Measurements from ENCODE around the gene ACOX2.

ACOX2 gene

DNA sequence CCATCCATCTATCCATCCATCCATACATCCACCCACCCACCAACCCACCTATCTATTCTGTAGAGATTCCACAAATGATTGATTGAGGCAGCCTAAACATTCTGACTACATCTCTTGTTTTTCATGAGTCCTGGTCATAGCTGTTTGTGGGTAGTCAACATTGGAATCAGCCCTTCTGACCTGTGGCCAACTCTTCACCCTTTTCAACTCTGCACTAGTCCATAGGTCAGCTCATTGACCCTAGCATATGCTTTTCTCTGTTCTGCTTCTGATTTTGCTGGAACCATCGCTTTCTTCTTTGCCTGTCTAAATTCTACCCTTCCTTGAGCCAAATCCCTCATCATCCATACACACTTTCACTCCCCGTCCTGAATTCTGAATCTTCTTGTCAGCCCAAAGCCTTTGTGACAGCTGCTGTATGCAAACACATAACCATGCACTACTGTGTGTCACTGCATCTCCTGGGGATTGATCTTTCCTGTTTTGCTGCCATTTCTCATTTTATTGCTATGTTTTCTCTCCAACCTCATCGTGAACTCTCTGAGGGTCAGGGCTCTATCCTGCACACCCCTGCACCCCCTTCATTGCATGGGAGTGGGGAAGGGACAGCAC lies 61.9 kb downstream of the ACOX2 start:
- Histone ChIP-seq H3K36me3 (ENCODE audit: control insufficient read depth, low read length) (no peaks in the 10 kb centered on the region), H3K4me1 (ENCODE audit: control insufficient read depth, low read length) (peaks cover 20% of the 10 kb centered on the region), H4K20me1 (ENCODE audit: control insufficient read depth, insufficient read depth, low read depth, low read length) (no peaks in the 10 kb centered on the region), H3K79me2 (ENCODE audit: control insufficient read depth, low read length) (no peaks in the 10 kb centered on the region), H3K4me2 (ENCODE audit: low read length) (peak overlapping the region; percentile 60), H3K9me2 (replicated peaks; ENCODE audit: control insufficient read depth, low read length) (no peaks in the 10 kb centered on the region), H3K27ac (ENCODE audit: low read depth, low read length) (0 out of 2 replicates have a peak overlapping the region, but pooled peaks have one; percentile 0), H3F3A (ENCODE audit: control insufficient read depth, insufficient read depth) (no peaks in the 10 kb centered on the region), H3K9me3 (ENCODE audit: control insufficient read depth, insufficient read depth, low read length) (no peaks in the 10 kb centered on the region), H3K4me3 (ENCODE audit: low read length) (peak overlapping the region; percentile 41), H3K27me3 (ENCODE audit: control insufficient read depth, low read length) (no peaks in the 10 kb centered on the region)
- TF ChIP-seq, protein P1, sequence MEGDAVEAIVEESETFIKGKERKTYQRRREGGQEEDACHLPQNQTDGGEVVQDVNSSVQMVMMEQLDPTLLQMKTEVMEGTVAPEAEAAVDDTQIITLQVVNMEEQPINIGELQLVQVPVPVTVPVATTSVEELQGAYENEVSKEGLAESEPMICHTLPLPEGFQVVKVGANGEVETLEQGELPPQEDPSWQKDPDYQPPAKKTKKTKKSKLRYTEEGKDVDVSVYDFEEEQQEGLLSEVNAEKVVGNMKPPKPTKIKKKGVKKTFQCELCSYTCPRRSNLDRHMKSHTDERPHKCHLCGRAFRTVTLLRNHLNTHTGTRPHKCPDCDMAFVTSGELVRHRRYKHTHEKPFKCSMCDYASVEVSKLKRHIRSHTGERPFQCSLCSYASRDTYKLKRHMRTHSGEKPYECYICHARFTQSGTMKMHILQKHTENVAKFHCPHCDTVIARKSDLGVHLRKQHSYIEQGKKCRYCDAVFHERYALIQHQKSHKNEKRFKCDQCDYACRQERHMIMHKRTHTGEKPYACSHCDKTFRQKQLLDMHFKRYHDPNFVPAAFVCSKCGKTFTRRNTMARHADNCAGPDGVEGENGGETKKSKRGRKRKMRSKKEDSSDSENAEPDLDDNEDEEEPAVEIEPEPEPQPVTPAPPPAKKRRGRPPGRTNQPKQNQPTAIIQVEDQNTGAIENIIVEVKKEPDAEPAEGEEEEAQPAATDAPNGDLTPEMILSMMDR (IDR thresholded peaks at IDR 0.05; ENCODE audit: low read depth, low read length, poor library complexity, severe bottlenecking): no peak
- no peak for TF ChIP-seq EZH2phosphoT487 (IDR thresholded peaks at IDR 0.05; ENCODE audit: borderline replicate concordance, low read length)

GRCh38 chr3:58474348-58474911 lies 62.6 kb downstream of the ACOX2 start:
- H3K27ac ChIP-seq (ENCODE audit: low read depth, low read length): no peak overlapping the region
- peaks cover 20% of the 10 kb centered on the region for H3K4me1 ChIP-seq (ENCODE audit: control insufficient read depth, low read length)
- TF ChIP-seq, protein P1 (IDR thresholded peaks at IDR 0.05; ENCODE audit: low read depth, low read length, poor library complexity, severe bottlenecking): no peak
- no peak for TF ChIP-seq EZH2phosphoT487 (IDR thresholded peaks at IDR 0.05; ENCODE audit: borderline replicate concordance, low read length)

GRCh38 chr3:58473275-58473674 lies 63.7 kb downstream of the ACOX2 start:
- H3F3A ChIP-seq (ENCODE audit: control insufficient read depth, insufficient read depth): no peaks in the 10 kb centered on the region
- peaks cover 20% of the 10 kb centered on the region for H3K4me1 ChIP-seq (ENCODE audit: control insufficient read depth, low read length)
- TF ChIP-seq, protein P1 (IDR thresholded peaks at IDR 0.05; ENCODE audit: low read depth, low read length, poor library complexity, severe bottlenecking): no peak
- no peak for TF ChIP-seq EZH2phosphoT487 (IDR thresholded peaks at IDR 0.05; ENCODE audit: borderline replicate concordance, low read length)
- H3K27me3 ChIP-seq (ENCODE audit: control insufficient read depth, low read length): no peaks in the 10 kb centered on the region
- H3K9me2 ChIP-seq (replicated peaks; ENCODE audit: control insufficient read depth, low read length): no peaks in the 10 kb centered on the region
- no peak overlapping the region for H3K4me2 ChIP-seq (ENCODE audit: low read length)
- no peaks in the 10 kb centered on the region for H4K20me1 ChIP-seq (ENCODE audit: control insufficient read depth, insufficient read depth, low read depth, low read length)
- H3K79me2 ChIP-seq (ENCODE audit: control insufficient read depth, low read length): no peaks in the 10 kb centered on the region
- no peaks in the 10 kb centered on the region for H3K36me3 ChIP-seq (ENCODE audit: control insufficient read depth, low read length)
- H3K4me3 ChIP-seq (ENCODE audit: low read length): no peak overlapping the region
- no peaks in the 10 kb centered on the region for H3K9me3 ChIP-seq (ENCODE audit: control insufficient read depth, insufficient read depth, low read length)
- no peak overlapping the region for H3K27ac ChIP-seq (ENCODE audit: low read depth, low read length)

More at GRCh38 chr3:58474348-58474911, 62.6 kb downstream of the ACOX2 start:
- Histone ChIP-seq H3K36me3 (ENCODE audit: control insufficient read depth, low read length) (no peaks in the 10 kb centered on the region), H3K79me2 (ENCODE audit: control insufficient read depth, low read length) (no peaks in the 10 kb centered on the region), H3K27me3 (ENCODE audit: control insufficient read depth, low read length) (no peaks in the 10 kb centered on the region), H3K9me3 (ENCODE audit: control insufficient read depth, insufficient read depth, low read length) (no peaks in the 10 kb centered on the region), H4K20me1 (ENCODE audit: control insufficient read depth, insufficient read depth, low read depth, low read length) (no peaks in the 10 kb centered on the region), H3K4me3 (ENCODE audit: low read length) (peak overlapping the region; percentile 41), H3K9me2 (replicated peaks; ENCODE audit: control insufficient read depth, low read length) (no peaks in the 10 kb centered on the region), H3F3A (ENCODE audit: control insufficient read depth, insufficient read depth) (no peaks in the 10 kb centered on the region), H3K4me2 (ENCODE audit: low read length) (peak overlapping the region; percentile 60)

All from DOHH2 (cell line).